HG02981 (cell line): ENCODE data around the gene ADARB2.

ENCODE experiments used
- ATAC-seq: cut with Tn5 transposase; IDR thresholded peaks from one replicate; pipeline ENCODE4 v1.9.1; 2021; ENCODE audit warnings: mild to moderate bottlenecking, moderate library complexity; ENCODE audit not compliant: unreplicated experiment

ADARB2 gene

GRCh38 chr10:1300218-1300617 is 437.1 kb downstream of the ADARB2 start:
- ATAC-seq = no peak

GRCh38 chr10:1299041-1299726 is 438.1 kb downstream of the ADARB2 start:
- peak; percentile 60 for ATAC-seq

GRCh38 chr10:1297566-1298301 is 439.6 kb downstream of the ADARB2 start:
- no peak for ATAC-seq

GRCh38 chr10:1295756-1296480 is 441.4 kb downstream of the ADARB2 start:
- ATAC-seq = no peak

GRCh38 chr10:1294748-1295147 is 442.6 kb downstream of the ADARB2 start:
- ATAC-seq = no peak

GRCh38 chr10:1293636-1294435 is 443.5 kb downstream of the ADARB2 start:
- ATAC-seq = no peak

- ATAC-seq = no peak
These were observed 444.2 kb downstream of the ADARB2 start for GRCh38 chr10:1293157-1293556.

GRCh38 chr10:1292611-1293031 is 444.7 kb downstream of the ADARB2 start:
- ATAC-seq = no peak

- no peak for ATAC-seq
These were observed 445.9 kb downstream of the ADARB2 start for GRCh38 chr10:1291178-1292090.

GRCh38 chr10:1290071-1290471 is 447.3 kb downstream of the ADARB2 start:
- ATAC-seq = no peak

- no peak for ATAC-seq
These were observed 447.7 kb downstream of the ADARB2 start for GRCh38 chr10:1289591-1289990.

GRCh38 chr10:1287971-1288401 is 449.3 kb downstream of the ADARB2 start:
- ATAC-seq = no peak

GRCh38 chr10:1287487-1287886 is 449.8 kb downstream of the ADARB2 start:
- no peak for ATAC-seq

- ATAC-seq = no peak
These were observed 453.2 kb downstream of the ADARB2 start for GRCh38 chr10:1284076-1284475.

- no peak for ATAC-seq
These were observed 455.9 kb downstream of the ADARB2 start for GRCh38 chr10:1281405-1281782.

- ATAC-seq = no peak
These were observed 456.6 kb downstream of the ADARB2 start for GRCh38 chr10:1280466-1281404.

- ATAC-seq = no peak
These were observed 459.0 kb downstream of the ADARB2 start for GRCh38 chr10:1278306-1278705.

GRCh38 chr10:1274701-1275544 is 462.4 kb downstream of the ADARB2 start:
- no peak for ATAC-seq
